Measurements from ENCODE around the gene SLC25A5. TPM values are rescaled to one million over a fixed set of nuclear protein-coding genes. Genes with fewer than 3 reads are reported as not detected.

The SLC25A5 gene
- total RNA-seq, 1 experiment from 2014 or later, result 573 TPM

- TF ChIP-seq STAT6 (CRISPR knock-in tag; conservative IDR thresholded peaks at IDR 0.05; ENCODE audit: low read depth) (no peak), IRF2 (CRISPR knock-in tag; IDR thresholded peaks at IDR 0.05; ENCODE audit: borderline replicate concordance, low read depth) (no peak), ZMAT4 (CRISPR knock-in tag; IDR thresholded peaks at IDR 0.05) (no peak), PREB (CRISPR knock-in tag; IDR thresholded peaks at IDR 0.05; ENCODE audit: borderline replicate concordance) (no peak), ZNF512 (CRISPR knock-in tag; IDR thresholded peaks at IDR 0.05; ENCODE audit: borderline replicate concordance) (no peak)
Measured at GRCh38 chrX:119419146-119419545, 49.1 kb upstream of the SLC25A5 start (continued).

- ChIA-PET POLR2A (no interaction called here), CTCF (no interaction called here)
- Mint-ChIP-seq H3K27ac (no peak overlapping the region), H3K9me3 (no peaks in the 10 kb centered on the region), H3K4me1 (peaks cover 20% of the 10 kb centered on the region), H3K27me3 (ENCODE audit: low read depth) (no peaks in the 10 kb centered on the region), H3K36me3 (no peaks in the 10 kb centered on the region), H3K4me3 (no peak overlapping the region)
- TF ChIP-seq E2F1 (CRISPR knock-in tag; IDR thresholded peaks at IDR 0.05) (no peak), ELF4 (CRISPR knock-in tag; IDR thresholded peaks at IDR 0.05; ENCODE audit: low read depth) (no peak), ATF3 (CRISPR knock-in tag; conservative IDR thresholded peaks at IDR 0.05) (no peak), TCF7 (CRISPR knock-in tag; IDR thresholded peaks at IDR 0.05; ENCODE audit: low read depth) (no peak), ETV6 (CRISPR knock-in tag; IDR thresholded peaks at IDR 0.05) (no peak), FOXJ3 (CRISPR knock-in tag; IDR thresholded peaks at IDR 0.05; ENCODE audit: borderline replicate concordance) (no peak), ZNF416 (CRISPR knock-in tag; IDR thresholded peaks at IDR 0.05) (no peak), ZNF263 (CRISPR knock-in tag; IDR thresholded peaks at IDR 0.05; ENCODE audit: low read depth) (no peak), ZBTB43 (CRISPR knock-in tag; IDR thresholded peaks at IDR 0.05) (no peak), MYBL2 (CRISPR knock-in tag; IDR thresholded peaks at IDR 0.05) (no peak)
- no peak for ATAC-seq
- DNase-seq (ENCODE audit: low spot score), result no peak
Measured at GRCh38 chrX:119419898-119420297, 48.3 kb upstream of the SLC25A5 start.
